ENCODE measurements around the gene LRRC1.

Gene LRRC1

GRCh38 chr6:53929041-53929820 lies 134.4 kb downstream of the LRRC1 start:
- DNase-seq: no peak

- no peak for DNase-seq
These were observed 135.0 kb downstream of the LRRC1 start for GRCh38 chr6:53929821-53930120.

GRCh38 chr6:53930330-53930729 lies 135.5 kb downstream of the LRRC1 start:
- DNase-seq: no peak

- no peak for DNase-seq
These were observed 136.3 kb downstream of the LRRC1 start for GRCh38 chr6:53931086-53931485.

- DNase-seq: no peak
These were observed 137.7 kb downstream of the LRRC1 start for GRCh38 chr6:53932516-53932915.

GRCh38 chr6:53934023-53934422 lies 139.2 kb downstream of the LRRC1 start:
- DNase-seq: no peak

GRCh38 chr6:53937461-53937860 lies 142.7 kb downstream of the LRRC1 start:
- no peak for DNase-seq

- DNase-seq: no peak
These were observed 144.0 kb downstream of the LRRC1 start for GRCh38 chr6:53938810-53939209.

GRCh38 chr6:53939830-53940229 lies 145.0 kb downstream of the LRRC1 start:
- no peak for DNase-seq

GRCh38 chr6:53943395-53943794 lies 148.6 kb downstream of the LRRC1 start:
- no peak for DNase-seq

- no peak for DNase-seq
These were observed 149.3 kb downstream of the LRRC1 start for GRCh38 chr6:53944091-53944490.

- no peak for DNase-seq
These were observed 149.7 kb downstream of the LRRC1 start for GRCh38 chr6:53944543-53944942.

- no peak for DNase-seq
These were observed 151.1 kb downstream of the LRRC1 start for GRCh38 chr6:53945765-53946407.

- no peak for DNase-seq
These were observed 153.0 kb downstream of the LRRC1 start for GRCh38 chr6:53947780-53948179.

- DNase-seq: no peak
These were observed 156.6 kb downstream of the LRRC1 start for GRCh38 chr6:53951383-53951782.

- no peak for DNase-seq
These were observed 161.4 kb downstream of the LRRC1 start for GRCh38 chr6:53956068-53956711.

- DNase-seq: no peak
These were observed 162.0 kb downstream of the LRRC1 start for GRCh38 chr6:53956804-53957203.

- no peak for DNase-seq
These were observed 164.9 kb downstream of the LRRC1 start for GRCh38 chr6:53959717-53960116.

GRCh38 chr6:53960311-53960710 lies 165.5 kb downstream of the LRRC1 start:
- DNase-seq: no peak

- DNase-seq: no peak
These were observed 167.0 kb downstream of the LRRC1 start for GRCh38 chr6:53961679-53962370.

GRCh38 chr6:53962646-53963045 lies 167.8 kb downstream of the LRRC1 start:
- no peak for DNase-seq

GRCh38 chr6:53967415-53967814 lies 172.6 kb downstream of the LRRC1 start:
- no peak for DNase-seq
